Left lung (tissue), 10 donors: ENCODE data around the gene PRDM5. TPM values are rescaled to one million over a fixed set of nuclear protein-coding genes. Genes with fewer than 3 reads are reported as not detected.

Experiments
- ATAC-seq: fragments of 200-7000 bp; cut with Tn5 transposase; one replicate; pipeline ENCODE4 v1.9.1; 2020; ENCODE audit warnings: moderate library complexity
- DNase-seq, 4 donors: peaks; one replicate each; pipeline ENCODE4 v3.0.0-alpha.2; 2013 to 2020
- H3K27ac ChIP-seq, 2 donors: fragments of 200-600 bp; sonication (generic) in 1 of 2; one replicate each; pipeline versions ENCODE4 v1.5.0 to v1.8.0; 2020 to 2021
- H3K27me3 ChIP-seq, 2 donors: fragments of 200-600 bp; sonication (generic) in 1 of 2; one replicate each; pipeline versions ENCODE4 v1.5.0 to v1.8.0; 2020 to 2021
- H3K36me3 ChIP-seq, 2 donors: fragments of 200-600 bp; sonication (generic) in 1 of 2; one replicate each; pipeline versions ENCODE4 v1.5.0 to v1.8.0; 2020 to 2021
- H3K4me1 ChIP-seq, 2 donors: fragments of 200-600 bp; one replicate each; pipeline ENCODE4 v1.8.0; 2021
- H3K4me3 ChIP-seq, 2 donors: fragments of 200-600 bp; sonication (generic) in 1 of 2; one replicate each; pipeline versions ENCODE4 v1.5.0 to v1.8.0; 2020 to 2021; ENCODE audit warnings: mild to moderate bottlenecking in 1 of 2
- H3K9me3 ChIP-seq, 2 donors: fragments of 200-600 bp; sonication (generic) in 1 of 2; one replicate each; pipeline versions ENCODE4 v1.5.0 to v1.8.0; 2020 to 2021
- intact Hi-C, 2 donors: fragments of 100-400 bp; cut with DNase I; formaldehyde crosslinking; loops; one replicate each; pipeline versions ENCODE4 v1.11.2 to v1.14.2; 2022
- polyA plus RNA-seq, 6 donors: library from polyadenylated mRNA; unstranded; fragments of 120-200 nt; gene quantifications; one replicate each; pipeline ENCODE4 v1.2.1, GENCODE V29; 2013; ENCODE audit not compliant: insufficient read length in 6 of 6
- total RNA-seq, 2 donors: library from RNA; stranded (reverse); fragmentation: NEBNext Ultra II Directional; extraction: Animal tissue kit (Norgen Biotek cat#: 25700); gene quantifications; one replicate each; pipeline ENCODE4 v1.2.1, GENCODE V29; 2021
- TF ChIP-seq, protein P1 (sequence below), 2 donors: fragments of 200-600 bp; sonication (generic) in 1 of 2; IDR thresholded peaks; one replicate each; pipeline versions ENCODE4 v1.5.0 to v1.8.0; 2021; ENCODE audit warnings: antibody characterized with exemption in 2 of 2
- donor health status: DM: no; HTN: yes; CAD: no.
- donor health status: DM: no; HTN: no; CAD: no.

Gene PRDM5
- total and polyA plus RNA-seq, 8 donors, result 12.1 to 35.1 (median 30.3) TPM

DNA sequence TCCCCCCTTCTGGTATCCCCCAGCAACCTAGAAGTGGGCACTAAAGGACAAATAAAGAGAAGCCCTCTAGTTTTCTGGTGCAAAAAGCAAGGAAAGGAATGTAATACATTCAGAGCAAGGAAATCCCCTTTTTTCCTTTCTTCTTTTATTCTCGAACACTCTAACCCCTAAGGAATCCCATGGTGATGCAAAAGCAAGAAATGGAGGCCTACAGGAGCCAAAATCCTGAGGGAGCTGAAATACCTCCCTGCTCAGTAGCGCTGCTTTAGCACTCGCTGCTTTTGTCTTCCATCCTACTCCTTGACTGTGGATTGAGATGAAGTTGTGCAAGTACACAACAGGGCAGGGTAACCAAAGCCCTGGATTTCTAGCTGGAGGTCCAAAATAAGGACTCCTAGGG lies 251.0 kb downstream of the PRDM5 start:
- DNase-seq, result no peak
- H3K27ac ChIP-seq, result no peak overlapping the region
- intact Hi-C loops, result no loop called here
- H3K9me3 ChIP-seq, result peaks cover 0 to 22% of the 10 kb centered on the region in 2 donors
- no peaks in the 10 kb centered on the region for H3K27me3 ChIP-seq
- H3K4me1 ChIP-seq, result no peaks in the 10 kb centered on the region
- no peaks in the 10 kb centered on the region for H3K36me3 ChIP-seq
- TF ChIP-seq, protein P1, sequence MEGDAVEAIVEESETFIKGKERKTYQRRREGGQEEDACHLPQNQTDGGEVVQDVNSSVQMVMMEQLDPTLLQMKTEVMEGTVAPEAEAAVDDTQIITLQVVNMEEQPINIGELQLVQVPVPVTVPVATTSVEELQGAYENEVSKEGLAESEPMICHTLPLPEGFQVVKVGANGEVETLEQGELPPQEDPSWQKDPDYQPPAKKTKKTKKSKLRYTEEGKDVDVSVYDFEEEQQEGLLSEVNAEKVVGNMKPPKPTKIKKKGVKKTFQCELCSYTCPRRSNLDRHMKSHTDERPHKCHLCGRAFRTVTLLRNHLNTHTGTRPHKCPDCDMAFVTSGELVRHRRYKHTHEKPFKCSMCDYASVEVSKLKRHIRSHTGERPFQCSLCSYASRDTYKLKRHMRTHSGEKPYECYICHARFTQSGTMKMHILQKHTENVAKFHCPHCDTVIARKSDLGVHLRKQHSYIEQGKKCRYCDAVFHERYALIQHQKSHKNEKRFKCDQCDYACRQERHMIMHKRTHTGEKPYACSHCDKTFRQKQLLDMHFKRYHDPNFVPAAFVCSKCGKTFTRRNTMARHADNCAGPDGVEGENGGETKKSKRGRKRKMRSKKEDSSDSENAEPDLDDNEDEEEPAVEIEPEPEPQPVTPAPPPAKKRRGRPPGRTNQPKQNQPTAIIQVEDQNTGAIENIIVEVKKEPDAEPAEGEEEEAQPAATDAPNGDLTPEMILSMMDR (IDR thresholded peaks at IDR 0.05), result no peak
- no peak for ATAC-seq
- H3K4me3 ChIP-seq, result no peak overlapping the region

DNA sequence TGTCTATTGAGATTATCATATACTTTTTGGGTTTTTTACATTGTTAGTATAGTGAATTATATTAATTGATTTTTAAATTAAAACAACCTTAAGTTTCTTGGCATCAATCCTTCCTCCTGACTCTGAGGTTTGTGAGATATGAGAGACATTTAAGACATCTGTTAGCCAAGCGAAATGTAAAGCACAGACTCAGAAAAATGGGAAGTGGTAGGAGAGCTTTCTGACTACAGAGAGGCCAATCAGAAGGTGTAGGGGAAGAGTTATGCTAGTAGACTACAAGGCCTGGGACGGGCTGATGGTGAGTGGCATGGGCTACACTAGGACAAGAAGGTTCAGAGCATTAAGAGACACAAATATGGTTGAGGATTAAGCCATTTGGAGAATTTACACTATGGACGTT lies 255.4 kb downstream of the PRDM5 start:
- DNase-seq (no peak), ATAC-seq (no peak)
- Histone ChIP-seq H3K36me3 (no peaks in the 10 kb centered on the region), H3K4me1 (no peaks in the 10 kb centered on the region), H3K27ac (no peak overlapping the region), H3K4me3 (no peak overlapping the region), H3K9me3 (peaks cover 0 to 2% of the 10 kb centered on the region in 2 donors), H3K27me3 (no peaks in the 10 kb centered on the region)
- intact Hi-C loops, result no loop called here
- TF ChIP-seq, protein P1 (IDR thresholded peaks at IDR 0.05), result no peak

DNA sequence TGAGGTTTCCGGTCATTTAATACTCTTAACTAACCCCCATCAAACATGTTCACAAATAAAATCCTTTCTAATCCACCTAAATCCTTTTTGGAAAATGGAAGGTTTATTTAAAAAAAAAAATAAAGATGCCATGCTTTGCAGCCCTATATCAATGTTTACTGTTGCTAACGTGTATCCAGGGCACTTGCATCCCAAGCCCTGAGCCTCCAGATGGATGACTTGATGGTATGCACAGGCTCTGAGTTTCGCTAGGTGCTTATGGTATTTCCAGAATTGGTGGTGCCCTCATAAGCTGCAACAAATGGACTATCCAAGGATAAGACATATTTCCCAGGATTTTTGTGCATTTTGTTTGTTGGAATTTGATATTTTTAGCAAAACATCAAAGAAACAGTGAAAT lies 257.7 kb downstream of the PRDM5 start:
- intact Hi-C loops, result no loop called here
- no peak for DNase-seq

DNA sequence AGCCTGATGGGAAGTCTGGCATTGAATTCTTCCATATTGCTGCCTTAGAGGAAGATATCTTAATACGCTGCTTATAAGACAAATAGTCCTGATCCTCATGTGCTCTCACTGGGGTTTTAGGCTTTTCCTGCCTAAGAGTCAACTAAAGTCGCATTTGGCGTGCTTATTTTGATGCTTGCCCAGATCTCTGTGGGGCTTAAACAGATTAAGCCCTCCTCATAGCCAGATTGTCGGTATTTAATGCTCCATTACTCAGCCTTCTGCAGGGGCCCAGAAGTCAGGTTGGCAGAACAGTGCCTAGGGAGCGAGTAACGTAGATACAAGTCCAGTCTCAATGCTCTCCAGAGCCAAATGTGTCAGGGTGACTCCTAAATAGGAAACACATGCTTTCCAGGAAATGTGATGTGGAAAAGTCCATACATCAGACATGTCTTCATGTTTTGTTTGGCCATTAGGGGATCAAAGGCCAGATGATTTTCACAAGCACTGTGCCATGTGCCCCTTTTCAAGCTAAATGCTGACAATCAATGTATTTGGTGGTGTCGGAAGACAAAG lies 262.8 kb downstream of the PRDM5 start:
- ATAC-seq, result no peak
- DNase-seq, result no peak
- Histone ChIP-seq H3K27me3 (no peaks in the 10 kb centered on the region), H3K9me3 (no peaks in the 10 kb centered on the region), H3K27ac (no peak overlapping the region), H3K4me3 (no peak overlapping the region), H3K36me3 (no peaks in the 10 kb centered on the region), H3K4me1 (no peaks in the 10 kb centered on the region)
- TF ChIP-seq, protein P1 (IDR thresholded peaks at IDR 0.05), result no peak
- intact Hi-C loops, result no loop called here

More for the DNA sequence above, 257.7 kb downstream of the PRDM5 start:
- Histone ChIP-seq H3K4me3 (no peak overlapping the region), H3K27me3 (no peaks in the 10 kb centered on the region), H3K4me1 (no peaks in the 10 kb centered on the region), H3K27ac (no peak overlapping the region), H3K9me3 (no peaks in the 10 kb centered on the region), H3K36me3 (no peaks in the 10 kb centered on the region)
- ATAC-seq, result no peak
- TF ChIP-seq, protein P1 (IDR thresholded peaks at IDR 0.05), result no peak

DNA sequence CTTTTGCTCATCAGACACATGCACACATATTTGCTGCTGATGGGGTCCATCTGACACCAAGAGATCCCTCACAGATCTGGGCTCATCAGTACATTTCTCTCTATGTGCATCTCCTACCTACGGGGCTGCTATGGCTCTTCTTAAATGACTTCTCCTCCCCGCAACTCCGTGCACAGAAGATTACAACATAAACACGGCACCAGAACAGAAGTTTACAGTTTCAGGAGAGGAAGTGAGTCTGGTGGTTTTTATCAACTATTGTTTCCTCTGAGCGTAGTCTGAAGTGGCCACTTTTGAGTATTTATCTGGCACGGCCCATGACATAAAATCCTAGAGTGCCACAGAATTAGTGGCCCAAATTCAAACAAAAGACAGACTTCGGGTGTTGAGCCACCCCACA lies 263.8 kb downstream of the PRDM5 start:
- intact Hi-C loops, result no loop called here
- H3K9me3 ChIP-seq, result no peaks in the 10 kb centered on the region
- no peak overlapping the region for H3K27ac ChIP-seq
- DNase-seq, result no peak
- no peaks in the 10 kb centered on the region for H3K36me3 ChIP-seq
- TF ChIP-seq, protein P1 (IDR thresholded peaks at IDR 0.05), result no peak
- no peak overlapping the region for H3K4me3 ChIP-seq
- H3K4me1 ChIP-seq, result no peaks in the 10 kb centered on the region
- no peaks in the 10 kb centered on the region for H3K27me3 ChIP-seq
- peak; percentile 32 for ATAC-seq
